NCI-H1092 (cell line): Measurements from ENCODE around the gene SORBS1.
"Not testable (repeated sequence)": the region's sequence is repeated elsewhere in the genome, so short reads cannot be mapped to it uniquely, and the experiment has no call there.

Experiments
- DNase-seq: peaks from one replicate; lab custom pipeline; 2025; lab: John Stamatoyannopoulos, UW

The SORBS1 gene

GRCh38 chr10:95388539-95388938 is 172.6 kb downstream of the SORBS1 start:
- DNase-seq = peak; percentile 25

DNA sequence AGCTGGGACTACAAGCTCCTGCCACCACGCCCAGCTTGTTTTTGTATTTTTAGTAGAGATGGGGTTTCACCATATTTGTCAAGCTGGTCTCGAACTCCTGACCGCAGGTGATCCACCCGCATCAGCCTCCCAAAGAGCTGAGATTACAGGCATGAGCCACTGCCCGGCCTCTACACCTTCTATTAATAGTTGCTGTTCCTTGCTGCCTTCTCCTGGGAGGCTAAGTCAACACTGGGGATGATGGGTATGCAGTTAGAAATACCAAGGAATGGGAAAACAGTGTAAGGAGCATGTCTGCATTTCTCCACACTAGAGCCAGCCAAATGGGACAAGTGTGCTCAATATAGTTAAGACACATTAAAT is 173.1 kb downstream of the SORBS1 start:
- no peak for DNase-seq

GRCh38 chr10:95384011-95384704 is 177.0 kb downstream of the SORBS1 start:
- no peak for DNase-seq

GRCh38 chr10:95382596-95382995 is 178.6 kb downstream of the SORBS1 start:
- DNase-seq = no peak

- DNase-seq = no peak
Measured at GRCh38 chr10:95382174-95382573, 179.0 kb downstream of the SORBS1 start.

- DNase-seq = no peak
Measured at GRCh38 chr10:95377950-95378349, 183.2 kb downstream of the SORBS1 start.

DNA sequence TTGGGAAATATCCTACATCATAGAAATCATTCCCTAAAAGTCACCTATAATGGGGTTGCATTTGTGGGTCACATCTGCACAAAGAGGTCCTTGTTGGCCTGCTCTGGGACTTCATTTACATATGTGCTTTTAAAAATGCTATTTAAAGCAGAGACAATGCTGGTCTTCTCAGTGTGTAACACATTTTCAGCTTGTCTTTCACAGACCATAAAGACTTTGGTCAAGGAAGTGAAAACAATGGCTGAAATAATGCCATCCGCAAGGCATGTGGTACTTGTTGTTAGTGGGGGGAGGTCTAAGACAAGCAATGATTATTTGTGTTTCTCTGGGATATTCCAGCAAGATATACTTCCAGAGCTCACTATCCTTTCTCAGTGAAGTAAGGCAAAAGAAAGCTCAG is 185.8 kb downstream of the SORBS1 start:
- no peak for DNase-seq

GRCh38 chr10:95374597-95375209 is 186.5 kb downstream of the SORBS1 start:
- DNase-seq = peak; percentile 78

DNA sequence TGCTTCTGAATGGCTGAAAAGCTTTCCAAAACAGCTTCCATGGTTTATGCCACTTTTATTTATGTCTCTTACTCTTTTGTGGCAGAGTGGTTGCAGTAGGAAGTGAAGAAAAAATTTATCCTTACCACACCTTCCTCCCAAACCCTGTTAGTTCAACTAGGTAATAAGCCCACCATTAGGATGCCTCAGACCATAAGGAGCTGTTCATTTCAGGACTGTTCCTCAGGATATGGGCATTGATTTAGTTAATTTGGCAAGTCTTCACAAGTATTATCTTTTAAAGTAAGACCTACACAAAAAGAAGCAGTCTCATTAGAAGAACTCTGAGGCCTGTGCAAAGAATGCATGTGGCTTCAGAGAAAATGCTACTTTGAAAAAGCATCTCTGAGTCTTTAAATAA is 187.5 kb downstream of the SORBS1 start:
- no peak for DNase-seq

- no peak for DNase-seq
Measured at GRCh38 chr10:95364342-95364741, 196.8 kb downstream of the SORBS1 start.

DNA sequence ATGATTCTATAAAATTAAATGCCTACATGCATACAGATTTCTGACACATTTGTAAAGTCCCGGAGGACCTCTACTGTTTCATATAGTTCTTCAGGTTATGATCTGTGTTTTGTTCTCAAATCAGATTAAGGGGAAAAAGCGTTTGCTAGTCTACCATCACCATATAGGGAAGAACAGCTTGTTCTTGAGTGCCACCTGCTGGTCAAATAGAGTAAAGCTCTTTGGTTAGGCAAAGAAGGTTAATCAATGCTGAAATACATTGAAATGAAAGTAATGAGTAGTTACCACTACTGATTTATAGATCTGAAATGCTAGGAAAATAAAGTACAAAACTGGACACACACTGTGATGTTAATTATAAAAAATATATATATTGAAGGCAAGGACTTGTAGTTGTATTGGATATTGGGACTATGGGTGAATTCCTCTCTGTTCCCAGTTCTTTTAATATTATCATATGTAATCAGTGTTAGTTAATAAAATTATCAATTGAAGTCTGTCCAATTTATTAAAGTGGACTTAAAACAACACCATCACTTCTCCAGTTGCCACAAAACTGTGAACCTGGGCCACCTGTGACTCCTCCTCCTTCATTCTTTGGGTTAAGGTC is 197.8 kb downstream of the SORBS1 start:
- DNase-seq = peak; percentile 55

DNA sequence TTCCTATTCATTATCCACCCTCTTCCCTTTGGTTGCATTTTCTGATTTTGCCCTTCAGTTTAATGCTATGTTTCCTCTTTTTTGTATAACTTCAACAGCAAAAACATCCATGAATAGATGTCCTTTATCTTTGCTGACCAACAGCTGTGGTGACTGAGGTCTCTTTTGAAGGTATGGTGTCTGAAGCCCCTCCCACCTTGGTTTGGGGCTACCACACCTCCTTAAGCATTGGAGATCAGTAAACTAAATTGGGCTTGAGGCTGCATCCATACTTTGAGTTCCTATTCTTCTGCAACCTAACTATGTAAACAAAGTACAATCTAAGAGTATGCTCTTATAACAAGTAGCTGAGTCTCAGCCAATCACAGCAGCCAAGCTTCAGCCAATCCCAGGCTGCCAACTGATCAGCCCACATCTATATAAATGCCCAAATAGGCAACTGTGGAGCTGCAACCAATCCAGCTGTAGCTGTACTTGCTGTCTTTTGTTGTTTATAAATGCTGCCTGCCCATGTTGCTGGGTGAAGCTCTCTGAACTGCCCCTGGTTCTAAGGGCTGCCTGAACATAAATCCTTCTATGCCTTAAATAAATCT is 201.0 kb downstream of the SORBS1 start:
- DNase-seq = no peak

DNA sequence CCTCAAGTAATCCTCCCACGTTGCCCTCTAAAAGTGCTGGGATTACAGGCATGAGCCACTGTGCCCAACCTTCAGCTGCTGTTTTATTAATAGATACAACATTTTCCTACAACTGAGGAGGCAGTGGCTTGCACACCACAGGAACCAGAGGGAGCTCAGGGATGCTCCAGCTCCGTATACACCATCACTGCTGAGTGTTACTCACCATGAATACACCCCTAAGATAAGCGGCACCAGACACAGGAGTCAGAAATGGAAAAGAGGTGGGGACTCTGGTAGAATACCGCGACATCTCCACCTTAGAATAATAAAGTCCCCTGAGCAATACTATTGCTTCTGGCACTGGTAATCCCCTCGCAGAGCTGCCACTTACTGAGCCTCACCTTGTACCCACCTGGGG is 201.7 kb downstream of the SORBS1 start:
- DNase-seq = no peak

GRCh38 chr10:95356190-95356955 is 204.8 kb downstream of the SORBS1 start:
- DNase-seq = no peak

GRCh38 chr10:95355301-95355700 is 205.9 kb downstream of the SORBS1 start:
- DNase-seq = no peak

- DNase-seq = no peak
Measured at GRCh38 chr10:95354110-95354509, 207.1 kb downstream of the SORBS1 start.

GRCh38 chr10:95353123-95353522 is 208.0 kb downstream of the SORBS1 start:
- no peak for DNase-seq

DNA sequence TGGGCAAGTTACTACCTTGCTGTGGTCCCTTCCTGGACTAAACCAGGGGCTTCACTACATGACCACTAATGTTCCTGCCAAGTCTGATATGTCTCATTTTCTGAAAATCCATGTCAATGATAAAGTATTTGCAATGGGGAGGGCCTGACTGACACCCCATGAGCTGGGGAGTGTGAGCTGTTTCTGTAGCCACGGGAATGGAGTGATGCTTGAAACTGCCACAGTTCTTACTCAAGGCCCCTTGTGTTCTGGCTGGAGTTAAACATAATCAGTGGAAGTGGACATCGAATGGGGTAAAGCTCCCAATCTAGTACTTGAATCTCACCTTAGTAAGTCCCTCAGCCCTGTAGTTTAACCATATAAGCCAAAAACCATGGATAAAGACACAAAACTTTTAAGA is 208.5 kb downstream of the SORBS1 start:
- DNase-seq = no peak

GRCh38 chr10:95350830-95351228 is 210.3 kb downstream of the SORBS1 start:
- DNase-seq = no peak

GRCh38 chr10:95350219-95350829 is 210.8 kb downstream of the SORBS1 start:
- no peak for DNase-seq

GRCh38 chr10:95347402-95347766 is 213.8 kb downstream of the SORBS1 start:
- DNase-seq = not testable (repeated sequence)
